Sigmoid colon (tissue), 7 donors: ENCODE data around the gene KCNQ4. TPM values are rescaled to one million over a fixed set of nuclear protein-coding genes. Genes with fewer than 3 reads are reported as not detected.

ENCODE experiments used
- DNase-seq: peaks from one replicate; pipeline ENCODE4 v3.0.0-alpha.2; 2019
- H3K27ac ChIP-seq, 4 donors: fragments of 200-600 bp; sonication (generic); one replicate each; pipeline ENCODE4 v1.5.1; 2016 to 2019; ENCODE audit warnings: mild to moderate bottlenecking in 1 of 4
- H3K27me3 ChIP-seq, 3 donors: fragments of 200-600 bp; sonication (generic); one replicate each; pipeline ENCODE4 v1.5.1; 2019; ENCODE audit warnings: mild to moderate bottlenecking in 1 of 3
- H3K36me3 ChIP-seq, 4 donors: fragments of 200-600 bp; sonication (generic); one replicate each; pipeline ENCODE4 v1.5.1; 2016 to 2019
- H3K4me1 ChIP-seq, 4 donors: fragments of 200-600 bp; sonication (generic); one replicate each; pipeline ENCODE4 v1.5.1; 2017 to 2019
- H3K4me3 ChIP-seq, 4 donors: fragments of 200-600 bp; sonication (generic); one replicate each; pipeline ENCODE4 v1.5.1; 2017 to 2019; ENCODE audit warnings: mild to moderate bottlenecking in 2 of 4, moderate library complexity in 1 of 4
- H3K9me3 ChIP-seq, 4 donors: fragments of 200-600 bp in 3 of 4; sonication (generic) in 3 of 4; one replicate each; pipeline versions ENCODE4 v1.5.1 to v1.6.1; 2013 to 2019
- EP300 ChIP-seq, 4 donors: sonication (generic); formaldehyde crosslinking; IDR thresholded peaks; one replicate each; pipeline ENCODE4 v1.6.1; 2017; ENCODE audit warnings: antibody characterized with exemption in 4 of 4
- POLR2A ChIP-seq, 2 donors: fragments of 450-650 bp; IDR thresholded peaks; one replicate each; pipeline ENCODE4 v1.6.1; 2016; ENCODE audit warnings: antibody characterized with exemption in 2 of 2, mild to moderate bottlenecking in 2 of 2, moderate library complexity in 2 of 2
- POLR2AphosphoS5 ChIP-seq, 4 donors: sonication (generic); formaldehyde crosslinking; IDR thresholded peaks; one replicate each; pipeline ENCODE4 v1.6.1; 2017; ENCODE audit warnings: antibody characterized with exemption in 4 of 4
- WGBS, 2 donors: extraction: QIAGEN DNeasy Blood & Tissue Kit; methylation state at CpG; one replicate each; pipeline ENCODE4 v1.1.7; 2013; 5-methylcytosine and 5-hydroxymethylcytosine counted together
- intact Hi-C: fragments of 100-400 bp; cut with DNase I; formaldehyde crosslinking; loops from one replicate; pipeline ENCODE4 v1.15.1; 2023
- polyA plus RNA-seq, 3 donors: library from polyadenylated mRNA; stranded (reverse); fragments of 200-250 nt; gene quantifications; one replicate each; pipeline ENCODE4 v1.2.3, GENCODE V29; 2013
- total RNA-seq, 4 donors: library from RNA; depleted of rRNA; stranded (reverse); fragments of >200 nt; gene quantifications; one replicate each; pipeline ENCODE4 v1.1.0, GENCODE V29; 2016
- TF ChIP-seq, protein P1 (sequence below), 4 experiments: fragments of 450-650 bp in 3 of 4; fragments of 200-600 bp in 1 of 4; IDR thresholded peaks; one replicate each; pipeline ENCODE4 v1.5.1; 2016 to 2019; ENCODE audit warnings: antibody characterized with exemption in 4 of 4, mild to moderate bottlenecking in 3 of 4, moderate library complexity in 2 of 4
- donor health status: healthy with polysubstance abuse.
- donor health status: Bipolar disorder and iron deficiency.
- donor health status: healthy.

Gene KCNQ4
- total and polyA plus RNA-seq, 7 donors = 0.60 to 10.8 (median 6.3) TPM; not detected in 1

DNA sequence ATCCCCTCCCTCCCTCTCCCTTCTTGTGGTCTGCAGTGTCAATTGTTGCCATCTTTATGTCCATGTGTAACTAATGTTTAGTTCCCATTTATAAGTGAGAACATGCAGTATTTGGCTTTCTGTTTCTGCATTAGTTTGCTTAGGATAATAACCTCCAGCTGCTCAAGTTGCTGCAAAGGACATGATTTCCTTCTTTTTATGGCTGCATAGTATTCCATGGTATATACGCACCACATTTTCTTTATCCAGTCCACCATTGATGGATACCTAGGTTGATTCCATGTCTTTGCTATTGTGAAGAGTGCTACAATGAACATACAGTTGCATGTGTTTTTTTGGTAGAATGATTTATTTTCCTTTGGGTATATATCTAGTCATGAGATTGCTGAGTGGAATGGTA, 62.3 kb downstream of the KCNQ4 start:
- Histone ChIP-seq H3K4me1 (peaks cover 0 to 22% (median 13%) of the 10 kb centered on the region in 4 donors), H3K4me3 (no peak overlapping the region), H3K27ac (peak overlapping the region in 3 of 4 donors; percentile 29 to 59 (median 57)), H3K36me3 (no peaks in the 10 kb centered on the region), H3K9me3 (peaks cover 0 to 3% (median 0%) of the 10 kb centered on the region in 4 donors), H3K27me3 (no peaks in the 10 kb centered on the region)
- WGBS, 2 donors = 93 to 95% methylated on average over 1 of the region's 1 CpG
- intact Hi-C loops = loop anchor here (10.0 kb wide), 1 partner anchor 311 kb away; the partner anchor contains the start of gene ZNF684
- DNase-seq = no peak
- TF ChIP-seq, protein P1, sequence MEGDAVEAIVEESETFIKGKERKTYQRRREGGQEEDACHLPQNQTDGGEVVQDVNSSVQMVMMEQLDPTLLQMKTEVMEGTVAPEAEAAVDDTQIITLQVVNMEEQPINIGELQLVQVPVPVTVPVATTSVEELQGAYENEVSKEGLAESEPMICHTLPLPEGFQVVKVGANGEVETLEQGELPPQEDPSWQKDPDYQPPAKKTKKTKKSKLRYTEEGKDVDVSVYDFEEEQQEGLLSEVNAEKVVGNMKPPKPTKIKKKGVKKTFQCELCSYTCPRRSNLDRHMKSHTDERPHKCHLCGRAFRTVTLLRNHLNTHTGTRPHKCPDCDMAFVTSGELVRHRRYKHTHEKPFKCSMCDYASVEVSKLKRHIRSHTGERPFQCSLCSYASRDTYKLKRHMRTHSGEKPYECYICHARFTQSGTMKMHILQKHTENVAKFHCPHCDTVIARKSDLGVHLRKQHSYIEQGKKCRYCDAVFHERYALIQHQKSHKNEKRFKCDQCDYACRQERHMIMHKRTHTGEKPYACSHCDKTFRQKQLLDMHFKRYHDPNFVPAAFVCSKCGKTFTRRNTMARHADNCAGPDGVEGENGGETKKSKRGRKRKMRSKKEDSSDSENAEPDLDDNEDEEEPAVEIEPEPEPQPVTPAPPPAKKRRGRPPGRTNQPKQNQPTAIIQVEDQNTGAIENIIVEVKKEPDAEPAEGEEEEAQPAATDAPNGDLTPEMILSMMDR (IDR thresholded peaks at IDR 0.05) = no peak
- no peak for TF ChIP-seq POLR2AphosphoS5 (IDR thresholded peaks at IDR 0.05)
- no peak for TF ChIP-seq POLR2A (IDR thresholded peaks at IDR 0.05)
- no peak for TF ChIP-seq EP300 (IDR thresholded peaks at IDR 0.05)

DNA sequence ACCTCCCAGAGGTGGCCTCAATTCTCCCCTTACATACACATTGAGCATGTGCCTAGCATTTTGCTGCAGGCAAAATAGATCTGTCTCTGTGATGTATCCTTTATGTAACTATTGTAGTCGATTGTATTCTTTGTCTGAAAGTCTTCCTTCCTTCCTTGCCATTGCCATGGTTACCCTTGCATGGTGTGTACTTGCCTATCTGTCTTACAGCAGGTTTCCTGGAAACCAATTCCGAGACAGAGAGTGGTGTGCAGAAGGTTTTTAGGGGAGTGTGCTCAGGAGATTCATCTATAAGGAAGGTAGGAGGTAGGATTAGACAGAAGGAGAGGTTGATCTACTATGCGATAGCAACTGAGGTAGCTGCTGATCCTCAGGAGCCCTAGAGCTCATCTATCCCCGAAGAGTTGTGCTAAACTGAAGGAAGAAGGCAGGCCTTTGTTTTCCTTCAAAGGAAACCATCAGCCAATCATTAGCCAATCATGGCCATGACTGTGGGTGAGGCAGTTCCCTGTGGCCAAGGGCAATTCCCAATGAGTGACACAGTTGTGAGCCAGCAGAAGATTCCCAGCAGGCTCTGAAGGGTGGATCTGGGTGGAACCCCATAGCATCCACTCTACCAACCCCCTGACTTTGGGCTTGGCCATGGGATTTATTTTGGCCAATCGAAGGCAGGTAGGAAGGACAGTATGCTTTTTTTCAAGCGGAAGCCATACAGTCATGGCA, 63.6 kb downstream of the KCNQ4 start:
- H3K4me1 ChIP-seq = peaks cover 0 to 22% (median 13%) of the 10 kb centered on the region in 4 donors
- 74 to 77% methylated on average over 6 of the region's 6 CpGs for WGBS, 2 donors
- intact Hi-C loops = loop anchor here (10.0 kb wide), 1 partner anchor 312 kb away; the partner anchor contains the start of gene ZNF684

DNA sequence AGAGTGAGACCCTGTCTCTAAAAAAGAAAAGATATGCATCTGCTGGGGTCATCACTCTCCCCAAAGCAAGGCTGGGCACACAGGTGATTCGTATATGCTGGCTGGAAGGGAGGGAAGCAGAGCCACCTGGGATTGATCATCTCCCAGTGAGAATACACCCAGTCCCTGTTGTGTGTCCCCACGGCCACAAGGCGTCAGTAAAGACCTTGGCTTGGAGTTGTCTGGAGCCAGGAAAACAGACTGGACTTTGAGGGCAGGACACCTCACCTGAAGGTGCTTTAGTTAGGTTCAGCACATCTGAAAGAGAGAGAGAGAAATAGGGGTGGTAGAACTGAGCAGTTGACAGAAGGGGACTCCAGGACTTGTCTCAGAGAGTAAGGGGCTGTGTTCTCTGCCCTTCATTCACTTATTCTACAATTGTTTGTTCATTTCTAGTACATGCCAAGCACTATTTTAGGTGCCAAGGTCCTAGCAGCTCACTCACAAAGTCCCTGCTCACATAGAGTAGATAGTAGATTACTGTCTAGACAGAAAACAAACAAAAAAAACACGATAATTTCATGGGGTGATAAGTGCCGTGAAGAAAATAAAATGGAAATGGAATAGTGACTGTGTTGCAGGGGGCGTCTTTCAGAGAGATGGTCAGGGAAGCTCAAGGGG, 65.1 kb downstream of the KCNQ4 start:
- H3K4me3 ChIP-seq = no peak overlapping the region
- TF ChIP-seq EP300 (IDR thresholded peaks at IDR 0.05) = no peak
- TF ChIP-seq, protein P1 (IDR thresholded peaks at IDR 0.05) = peak; percentile 71 to 89 (median 83)
- peak; percentile 78 for DNase-seq
- intact Hi-C loops = loop anchor here (1.0 to 10.0 kb wide), 4 partner anchors 74 to 314 kb away; partner anchors contain the start of gene ZNF684
- H3K9me3 ChIP-seq = no peaks in the 10 kb centered on the region
- no peaks in the 10 kb centered on the region for H3K36me3 ChIP-seq
- H3K27ac ChIP-seq = no peak overlapping the region
- peaks cover 0 to 29% (median 14%) of the 10 kb centered on the region in 4 donors for H3K4me1 ChIP-seq
- 44 to 70% methylated on average over 6 of the region's 6 CpGs for WGBS, 2 donors
- no peaks in the 10 kb centered on the region for H3K27me3 ChIP-seq

More for the DNA sequence above, 63.6 kb downstream of the KCNQ4 start:
- H3K4me3 ChIP-seq = no peak overlapping the region
- no peak overlapping the region for H3K27ac ChIP-seq
- no peaks in the 10 kb centered on the region for H3K36me3 ChIP-seq
- H3K9me3 ChIP-seq = peaks cover 0 to 3% (median 0%) of the 10 kb centered on the region in 4 donors
- no peaks in the 10 kb centered on the region for H3K27me3 ChIP-seq
- no peak for TF ChIP-seq POLR2A (IDR thresholded peaks at IDR 0.05)
- TF ChIP-seq EP300 (IDR thresholded peaks at IDR 0.05) = no peak
- TF ChIP-seq, protein P1 (IDR thresholded peaks at IDR 0.05) = no peak
- no peak for TF ChIP-seq POLR2AphosphoS5 (IDR thresholded peaks at IDR 0.05)
- DNase-seq = no peak

DNA sequence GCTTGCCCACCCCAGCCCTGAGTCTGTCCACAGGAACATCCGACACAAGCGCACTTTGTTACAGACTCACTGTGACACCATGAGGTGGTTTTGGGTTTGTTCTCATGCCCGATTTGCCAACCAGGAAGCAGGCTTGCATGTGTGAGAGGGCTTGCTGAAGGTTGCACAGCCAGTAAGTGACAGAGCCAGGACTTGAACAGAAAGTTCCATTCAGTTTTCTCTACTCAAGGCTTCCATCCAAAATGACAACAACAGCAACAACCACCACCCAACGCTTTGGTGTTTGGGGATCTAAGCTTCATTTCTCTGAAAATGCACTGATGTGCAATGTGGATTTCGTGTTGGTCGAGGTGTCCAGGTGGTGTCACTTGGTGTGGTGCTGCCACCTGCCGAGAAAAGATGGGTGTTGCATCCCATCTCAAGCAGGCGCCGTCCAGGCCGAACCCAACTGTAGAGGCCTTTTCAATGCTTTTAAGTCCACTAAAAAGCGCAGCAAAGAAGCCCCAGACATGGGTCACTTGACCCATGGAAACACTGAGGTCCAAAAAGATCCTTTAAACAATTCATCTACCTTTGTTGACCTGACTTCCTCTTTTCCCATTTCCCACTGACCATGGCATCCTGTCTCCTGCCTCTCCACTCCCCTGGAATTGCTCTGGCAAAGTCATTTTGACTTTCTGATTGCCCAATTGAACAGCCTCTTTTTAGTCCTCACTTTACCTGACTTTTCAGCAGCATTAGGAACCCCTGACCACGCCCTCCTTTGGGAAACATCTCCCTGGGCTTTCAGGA, 66.4 kb downstream of the KCNQ4 start:
- Histone ChIP-seq H3K36me3 (no peaks in the 10 kb centered on the region), H3K27ac (peak overlapping the region in 1 of 4 donors; percentile 27), H3K4me3 (no peak overlapping the region), H3K4me1 (peaks cover 0 to 31% (median 12%) of the 10 kb centered on the region in 4 donors), H3K27me3 (no peaks in the 10 kb centered on the region), H3K9me3 (no peaks in the 10 kb centered on the region)
- TF ChIP-seq EP300 (IDR thresholded peaks at IDR 0.05) (no peak), POLR2A (IDR thresholded peaks at IDR 0.05) (no peak), POLR2AphosphoS5 (IDR thresholded peaks at IDR 0.05) (no peak)
- TF ChIP-seq, protein P1 (IDR thresholded peaks at IDR 0.05) = peak; percentile 83 to 90 (median 84)
- WGBS, 2 donors = 17 to 21% methylated on average over 12 of the region's 12 CpGs
- intact Hi-C loops = loop anchor here (1.0 to 10.0 kb wide), 6 partner anchors 75 to 315 kb away; partner anchors contain the start of genes RIMS3 and ZNF684
- peak; percentile 85 for DNase-seq
